ENCODE measurements around the gene ARAP2.

Gene ARAP2

GRCh38 chr4:36230534-36230933 is 13.8 kb downstream of the ARAP2 start:
- peaks cover 0 to 6% (median 0%) of the 10 kb centered on the region in 5 experiments for H3K9me3 ChIP-seq (ENCODE audit: control extremely low read depth in 1 of 5, control insufficient read depth in 4 of 5, insufficient read depth in 2 of 5, low read depth in 1 of 5, low read length in 4 of 5)
- no peak overlapping the region for H3K27ac ChIP-seq (ENCODE audit: insufficient read depth in 1 of 2, low read depth in 1 of 2, low read length in 2 of 2, poor library complexity in 1 of 2, severe bottlenecking in 2 of 2)
- no peak overlapping the region for H3K4me3 ChIP-seq (ENCODE audit: control insufficient read depth in 1 of 7, extremely low read depth in 1 of 7, insufficient read depth in 4 of 7, low read depth in 2 of 7, low read length in 6 of 7)
- H3K27me3 ChIP-seq (replicated peaks in 2 of 5; ENCODE audit: control insufficient read depth in 4 of 5, insufficient read depth in 5 of 5, low read length in 4 of 5): no peaks in the 10 kb centered on the region
- DNase-seq: no peak
- ChIA-PET CTCF (interaction anchor here (0.7 kb wide), 2 partner anchors 12 kb away, joined by 3 read pairs; no protein-coding TSS in a partner anchor), POLR2A (interaction anchor here (0.9 kb wide), 1 partner anchor 13 kb away, joined by 3 read pairs; no protein-coding TSS in a partner anchor)
- H3K4me1 ChIP-seq (ENCODE audit: control extremely low read depth in 1 of 4, control insufficient read depth in 4 of 4, insufficient read depth in 4 of 4, low read length in 3 of 4): peaks cover 0 to 8% (median 0%) of the 10 kb centered on the region in 4 experiments
- peaks cover 4 to 12% (median 7%) of the 10 kb centered on the region in 4 experiments for H3K36me3 ChIP-seq (ENCODE audit: control insufficient read depth in 4 of 4, insufficient read depth in 4 of 4, low read length in 3 of 4)
- no CpG with 5 or more reads among the region's 3 CpGs for WGBS (ENCODE audit: insufficient coverage)

DNA sequence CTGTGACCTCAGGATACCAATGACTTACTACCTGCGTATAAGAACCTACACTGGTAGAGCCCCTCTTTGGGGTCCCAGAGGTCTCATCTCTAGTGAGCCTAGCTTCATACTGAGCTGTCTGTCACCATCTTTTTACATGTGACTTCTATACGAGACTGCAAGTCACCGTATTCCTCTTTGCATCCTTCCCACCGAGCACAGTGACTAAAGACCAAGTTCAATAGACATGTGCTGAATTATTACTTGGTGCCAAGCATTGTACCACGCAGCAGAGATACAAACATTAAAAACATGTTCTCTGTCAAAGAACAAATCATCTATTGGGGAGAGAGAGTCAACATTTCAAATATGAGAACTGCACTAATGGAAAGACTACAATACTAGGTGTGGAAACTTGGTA is 16.4 kb downstream of the ARAP2 start:
- no peaks in the 10 kb centered on the region for H3K27me3 ChIP-seq (replicated peaks in 2 of 5; ENCODE audit: control insufficient read depth in 4 of 5, insufficient read depth in 5 of 5, low read length in 4 of 5)
- H3K36me3 ChIP-seq (ENCODE audit: control insufficient read depth in 4 of 4, insufficient read depth in 4 of 4, low read length in 3 of 4): peaks cover 0 to 3% (median 0%) of the 10 kb centered on the region in 4 experiments
- no peaks in the 10 kb centered on the region for H3K9me3 ChIP-seq (ENCODE audit: control extremely low read depth in 1 of 5, control insufficient read depth in 4 of 5, insufficient read depth in 2 of 5, low read depth in 1 of 5, low read length in 4 of 5)
- peak in 1 of 3 donors; percentile 24 for DNase-seq
- no peak overlapping the region for H3K27ac ChIP-seq (ENCODE audit: insufficient read depth in 1 of 2, low read depth in 1 of 2, low read length in 2 of 2, poor library complexity in 1 of 2, severe bottlenecking in 2 of 2)
- peaks cover 0 to 15% (median 8%) of the 10 kb centered on the region in 4 experiments for H3K4me1 ChIP-seq (ENCODE audit: control extremely low read depth in 1 of 4, control insufficient read depth in 4 of 4, insufficient read depth in 4 of 4, low read length in 3 of 4)
- POLR2A ChIA-PET: no interaction called here
- CTCF ChIA-PET: interaction anchor here (1.1 kb wide), 1 partner anchor 172 kb away, joined by 3 read pairs; no protein-coding TSS in a partner anchor
- 50% methylated on average over 4 of the region's 5 CpGs for WGBS (ENCODE audit: insufficient coverage)
- H3K4me3 ChIP-seq (ENCODE audit: control insufficient read depth in 1 of 7, extremely low read depth in 1 of 7, insufficient read depth in 4 of 7, low read depth in 2 of 7, low read length in 6 of 7): no peak overlapping the region

DNA sequence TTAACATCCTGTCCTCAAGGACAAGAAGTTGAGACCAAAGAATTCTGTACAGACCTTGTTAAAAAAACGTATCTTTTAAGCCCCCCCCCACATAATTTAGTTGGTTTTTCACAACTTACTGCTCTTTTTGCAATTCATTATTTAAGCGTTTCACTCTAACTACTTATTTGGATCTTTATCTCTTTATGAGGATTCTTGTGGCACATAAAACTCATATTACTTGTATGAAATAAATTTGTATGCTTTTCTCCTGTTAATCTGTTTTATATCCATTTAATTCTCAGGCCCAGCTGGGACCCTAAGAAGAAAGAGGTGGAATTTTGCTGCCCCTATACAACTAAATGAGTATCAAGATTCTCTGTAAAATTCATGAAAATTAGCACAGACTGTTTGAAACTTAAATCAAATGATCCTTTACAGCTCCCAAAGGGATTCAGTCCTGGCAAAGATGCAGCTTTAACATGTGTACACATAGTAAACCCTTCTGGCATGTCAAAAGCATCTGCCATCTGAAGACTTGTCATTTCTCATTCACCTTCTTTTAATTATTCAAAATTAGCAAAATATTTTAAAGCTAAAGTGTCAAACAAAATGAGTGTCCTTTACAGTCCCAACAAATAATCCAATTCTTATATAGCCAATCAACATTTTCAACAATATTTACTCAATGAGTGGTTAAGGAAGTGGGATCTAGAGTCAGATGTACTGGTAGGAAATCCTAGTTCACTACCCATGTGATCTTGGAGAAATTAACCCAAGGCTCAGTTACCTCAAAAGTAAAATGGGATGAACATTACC is 17.7 kb downstream of the ARAP2 start:
- ChIA-PET CTCF (interaction anchor here (0.6 to 1.0 kb wide), 3 partner anchors 29 to 236 kb away, joined by 3 read pairs; no protein-coding TSS in a partner anchor), POLR2A (no interaction called here)
- no peak for DNase-seq
- Histone ChIP-seq H3K36me3 (ENCODE audit: control insufficient read depth in 4 of 4, insufficient read depth in 4 of 4, low read length in 3 of 4) (peaks cover 0 to 3% (median 0%) of the 10 kb centered on the region in 4 experiments), H3K4me1 (ENCODE audit: control extremely low read depth in 1 of 4, control insufficient read depth in 4 of 4, insufficient read depth in 4 of 4, low read length in 3 of 4) (peaks cover 0 to 15% (median 8%) of the 10 kb centered on the region in 4 experiments), H3K9me3 (ENCODE audit: control extremely low read depth in 1 of 5, control insufficient read depth in 4 of 5, insufficient read depth in 2 of 5, low read depth in 1 of 5, low read length in 4 of 5) (no peaks in the 10 kb centered on the region), H3K27ac (ENCODE audit: insufficient read depth in 1 of 2, low read depth in 1 of 2, low read length in 2 of 2, poor library complexity in 1 of 2, severe bottlenecking in 2 of 2) (no peak overlapping the region), H3K27me3 (replicated peaks in 2 of 5; ENCODE audit: control insufficient read depth in 4 of 5, insufficient read depth in 5 of 5, low read length in 4 of 5) (no peaks in the 10 kb centered on the region), H3K4me3 (ENCODE audit: control insufficient read depth in 1 of 7, extremely low read depth in 1 of 7, insufficient read depth in 4 of 7, low read depth in 2 of 7, low read length in 6 of 7) (no peak overlapping the region)
- 36% methylated on average over 1 of the region's 2 CpGs for WGBS (ENCODE audit: insufficient coverage)

DNA sequence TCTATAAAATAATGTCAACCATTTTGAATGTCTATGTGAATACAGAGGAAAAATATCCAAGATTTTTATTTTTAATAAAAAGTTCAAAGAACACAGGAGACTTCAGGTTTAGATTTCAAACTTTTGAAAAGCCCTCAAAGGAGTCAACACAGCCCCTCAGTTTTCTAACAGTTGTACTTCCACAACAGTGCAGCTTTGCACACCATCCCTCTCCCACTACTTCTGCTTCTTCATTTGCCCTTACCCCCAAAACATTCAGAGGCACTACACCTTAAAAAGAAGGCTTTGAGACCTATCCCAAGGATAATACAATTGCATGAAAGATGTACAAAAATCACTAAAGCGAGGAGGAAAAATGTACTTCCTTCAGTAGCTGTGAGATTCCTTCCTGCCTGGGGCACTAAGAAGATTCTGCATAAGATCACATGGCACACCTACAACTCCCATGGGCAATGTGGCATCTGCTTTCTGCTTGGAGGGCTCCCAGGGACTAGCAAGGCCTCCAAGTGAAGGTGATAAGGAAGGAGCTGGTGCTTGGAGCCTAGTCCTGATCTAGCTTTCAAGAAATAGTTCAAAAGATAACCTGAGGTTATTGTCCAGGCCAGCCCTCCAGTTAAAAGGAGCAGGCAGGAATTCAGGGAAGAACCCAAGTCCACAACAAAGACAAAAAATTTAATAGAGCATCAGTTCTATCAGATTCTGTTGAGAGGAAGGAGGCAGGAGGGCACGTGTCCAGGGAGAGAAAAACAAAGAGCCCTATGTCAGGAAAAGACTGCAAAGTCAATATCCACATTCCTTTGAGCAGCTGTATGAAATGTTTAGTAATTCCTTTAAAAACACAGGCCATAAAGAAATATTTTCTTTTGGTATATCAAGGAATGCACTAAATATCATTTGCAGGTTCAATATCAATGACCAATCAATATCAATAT is 19.1 kb downstream of the ARAP2 start:
- POLR2A ChIA-PET: interaction anchor here (0.6 kb wide), 2 partner anchors 22 to 85 kb away, joined by 3 to 4 read pairs; no protein-coding TSS in a partner anchor
- peak in 1 of 3 donors; percentile 56 for DNase-seq
- CTCF ChIA-PET: interaction anchor here (1.0 kb wide), 1 partner anchor 174 kb away, joined by 3 read pairs; no protein-coding TSS in a partner anchor

DNA sequence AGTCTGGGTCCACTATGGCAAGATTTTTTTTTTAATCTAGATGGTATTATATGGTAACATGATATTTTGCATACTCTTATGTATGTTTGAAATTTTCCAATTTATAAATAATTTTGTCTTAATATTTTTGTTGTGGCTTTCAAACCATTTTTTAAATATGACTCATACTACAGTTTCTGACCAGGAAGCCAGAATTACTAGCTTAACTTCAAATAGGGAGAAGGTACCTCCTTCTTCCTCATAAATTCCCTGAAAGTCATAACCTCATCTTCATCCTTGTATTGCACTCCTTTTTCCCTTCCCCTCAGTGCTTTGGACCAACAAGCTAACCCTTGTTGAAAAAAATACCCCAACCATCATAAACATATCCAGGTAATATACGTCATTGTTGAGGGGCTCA is 21.6 kb downstream of the ARAP2 start:
- Histone ChIP-seq H3K36me3 (ENCODE audit: control insufficient read depth in 4 of 4, insufficient read depth in 4 of 4, low read length in 3 of 4) (peaks cover 0 to 2% (median under 1%) of the 10 kb centered on the region in 4 experiments), H3K4me3 (ENCODE audit: control insufficient read depth in 1 of 7, extremely low read depth in 1 of 7, insufficient read depth in 4 of 7, low read depth in 2 of 7, low read length in 6 of 7) (no peak overlapping the region), H3K27me3 (replicated peaks in 2 of 5; ENCODE audit: control insufficient read depth in 4 of 5, insufficient read depth in 5 of 5, low read length in 4 of 5) (no peaks in the 10 kb centered on the region), H3K9me3 (ENCODE audit: control extremely low read depth in 1 of 5, control insufficient read depth in 4 of 5, insufficient read depth in 2 of 5, low read depth in 1 of 5, low read length in 4 of 5) (no peaks in the 10 kb centered on the region), H3K4me1 (ENCODE audit: control extremely low read depth in 1 of 4, control insufficient read depth in 4 of 4, insufficient read depth in 4 of 4, low read length in 3 of 4) (peaks cover 0 to 20% (median 8%) of the 10 kb centered on the region in 4 experiments), H3K27ac (ENCODE audit: insufficient read depth in 1 of 2, low read depth in 1 of 2, low read length in 2 of 2, poor library complexity in 1 of 2, severe bottlenecking in 2 of 2) (no peak overlapping the region)
- POLR2A ChIA-PET: no interaction called here
- no peak for DNase-seq
- CTCF ChIA-PET: no interaction called here
- WGBS (ENCODE audit: insufficient coverage): no CpG with 5 or more reads among the region's 1 CpG

More for the DNA sequence above, 19.1 kb downstream of the ARAP2 start:
- H3K4me1 ChIP-seq (ENCODE audit: control extremely low read depth in 1 of 4, control insufficient read depth in 4 of 4, insufficient read depth in 4 of 4, low read length in 3 of 4): peaks cover 0 to 15% (median 8%) of the 10 kb centered on the region in 4 experiments
- no peak overlapping the region for H3K27ac ChIP-seq (ENCODE audit: insufficient read depth in 1 of 2, low read depth in 1 of 2, low read length in 2 of 2, poor library complexity in 1 of 2, severe bottlenecking in 2 of 2)
- no peaks in the 10 kb centered on the region for H3K27me3 ChIP-seq (replicated peaks in 2 of 5; ENCODE audit: control insufficient read depth in 4 of 5, insufficient read depth in 5 of 5, low read length in 4 of 5)
- no peaks in the 10 kb centered on the region for H3K9me3 ChIP-seq (ENCODE audit: control extremely low read depth in 1 of 5, control insufficient read depth in 4 of 5, insufficient read depth in 2 of 5, low read depth in 1 of 5, low read length in 4 of 5)
- H3K36me3 ChIP-seq (ENCODE audit: control insufficient read depth in 4 of 4, insufficient read depth in 4 of 4, low read length in 3 of 4): peaks cover 0 to 5% (median under 1%) of the 10 kb centered on the region in 4 experiments
- no peak overlapping the region for H3K4me3 ChIP-seq (ENCODE audit: control insufficient read depth in 1 of 7, extremely low read depth in 1 of 7, insufficient read depth in 4 of 7, low read depth in 2 of 7, low read length in 6 of 7)
- 78% methylated on average over 1 of the region's 2 CpGs for WGBS (ENCODE audit: insufficient coverage)

DNA sequence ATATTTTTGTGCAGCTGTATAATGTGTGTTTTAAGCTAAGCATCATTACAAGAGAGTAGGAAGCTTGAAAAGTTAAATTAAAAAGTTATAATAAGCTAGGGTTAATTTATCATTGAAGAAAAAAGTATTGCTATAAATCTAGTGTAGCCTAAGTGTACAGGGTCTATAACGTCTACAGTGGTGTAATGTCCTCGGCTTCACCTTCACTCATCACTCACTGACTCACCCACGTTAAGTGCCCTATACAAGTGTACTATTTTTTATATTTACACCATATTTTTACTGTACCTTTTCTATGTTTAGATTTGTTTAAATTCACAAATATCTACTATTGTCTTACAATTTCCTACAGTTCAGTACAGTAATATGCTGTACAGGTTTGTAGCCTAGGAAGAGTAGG is 23.5 kb downstream of the ARAP2 start:
- ChIA-PET CTCF (interaction anchor here (1.0 kb wide), 1 partner anchor 15 kb away, joined by 3 read pairs; no protein-coding TSS in a partner anchor), POLR2A (no interaction called here)
- Histone ChIP-seq H3K27ac (ENCODE audit: insufficient read depth in 1 of 2, low read depth in 1 of 2, low read length in 2 of 2, poor library complexity in 1 of 2, severe bottlenecking in 2 of 2) (no peak overlapping the region), H3K4me1 (ENCODE audit: control extremely low read depth in 1 of 4, control insufficient read depth in 4 of 4, insufficient read depth in 4 of 4, low read length in 3 of 4) (peaks cover 0 to 12% (median 8%) of the 10 kb centered on the region in 4 experiments), H3K4me3 (ENCODE audit: control insufficient read depth in 1 of 7, extremely low read depth in 1 of 7, insufficient read depth in 4 of 7, low read depth in 2 of 7, low read length in 6 of 7) (no peak overlapping the region), H3K9me3 (ENCODE audit: control extremely low read depth in 1 of 5, control insufficient read depth in 4 of 5, insufficient read depth in 2 of 5, low read depth in 1 of 5, low read length in 4 of 5) (no peaks in the 10 kb centered on the region), H3K27me3 (replicated peaks in 2 of 5; ENCODE audit: control insufficient read depth in 4 of 5, insufficient read depth in 5 of 5, low read length in 4 of 5) (no peaks in the 10 kb centered on the region), H3K36me3 (ENCODE audit: control insufficient read depth in 4 of 4, insufficient read depth in 4 of 4, low read length in 3 of 4) (peaks cover 0 to 2% (median under 1%) of the 10 kb centered on the region in 4 experiments)
- DNase-seq: no peak
- WGBS (ENCODE audit: insufficient coverage): no CpG with 5 or more reads among the region's 3 CpGs
